A673 (cell line): ENCODE data around the gene ARHGAP26. TPM values are rescaled to one million over a fixed set of nuclear protein-coding genes. Genes with fewer than 3 reads are reported as not detected.

Source experiments
- BruUV-seq: library from RNA; stranded (reverse); fragments of 400-500 nt; replicated peaks from 2 replicates; lab custom pipeline; 2021; lab: Mats Ljungman, UMichigan
- CTCF ChIA-PET: fragments of 300-600 bp; sonication (Branson Sonifier 250); formaldehyde crosslinking; loops from one replicate; lab custom pipeline; 2022; ENCODE audit warnings: antibody characterized with exemption; lab: Charles Lee
- POLR2A ChIA-PET: fragments of 300-600 bp; sonication (Branson Sonifier 250); formaldehyde crosslinking; loops from one replicate; lab custom pipeline; 2022; ENCODE audit warnings: antibody characterized with exemption; ENCODE audit not compliant: low non-redundant PET; lab: Charles Lee
- DNase-seq: peaks from one replicate; pipeline ENCODE4 v3.0.0-alpha.2; 2015; ENCODE audit warnings: low spot score
- H3K27ac ChIP-seq: fragments of 200-600 bp; sonication (generic); 2 replicates; pipeline ENCODE4 v1.5.1; 2016; ENCODE audit warnings: mixed run types, low read depth, mild to moderate bottlenecking, mixed read lengths, antibody characterized with exemption, low read length; ENCODE audit not compliant: poor library complexity, severe bottlenecking
- H3K27me3 ChIP-seq: fragments of 200-600 bp; sonication (generic); replicated peaks from 2 replicates; pipeline ENCODE4 v1.6.1; 2017; ENCODE audit warnings: mixed run types, low read depth, mild to moderate bottlenecking, mixed read lengths, antibody characterized with exemption, low read length; ENCODE audit not compliant: insufficient read depth, poor library complexity
- H3K36me3 ChIP-seq: fragments of 200-600 bp; sonication (generic); 2 replicates; pipeline ENCODE4 v1.6.1; 2016; ENCODE audit warnings: mixed run types, mild to moderate bottlenecking, mixed read lengths, antibody characterized with exemption, low read length; ENCODE audit not compliant: insufficient read depth, poor library complexity, severe bottlenecking
- H3K4me1 ChIP-seq: fragments of 200-600 bp; sonication (generic); 2 replicates; pipeline ENCODE4 v1.6.1; 2017; ENCODE audit warnings: mixed run types, mild to moderate bottlenecking, mixed read lengths, antibody characterized with exemption, low read length; ENCODE audit not compliant: insufficient read depth, poor library complexity, severe bottlenecking
- H3K4me3 ChIP-seq: fragments of 200-600 bp; sonication (generic); 2 replicates; pipeline ENCODE4 v1.5.1; 2016; ENCODE audit warnings: low read depth, mixed run types, mild to moderate bottlenecking, mixed read lengths, low read length; ENCODE audit not compliant: poor library complexity, severe bottlenecking
- H3K9me3 ChIP-seq: fragments of 200-600 bp; sonication (generic); 2 replicates; pipeline ENCODE4 v1.6.1; 2016; ENCODE audit warnings: mixed run types, low read depth, mild to moderate bottlenecking, mixed read lengths, antibody characterized with exemption, low read length; ENCODE audit not compliant: poor library complexity, severe bottlenecking
- EZH2 ChIP-seq: fragments of 200-600 bp; sonication (generic); IDR thresholded peaks from 2 replicates; pipeline ENCODE4 v1.6.1; 2017; ENCODE audit warnings: borderline replicate concordance, low read depth, mild to moderate bottlenecking, mixed read lengths, antibody characterized with exemption, low read length; ENCODE audit not compliant: poor library complexity, severe bottlenecking
- intact Hi-C: fragments of 100-400 bp; cut with micrococcal nuclease; formaldehyde crosslinking; loops from one replicate; pipeline ENCODE4 v1.10.0; 2022; ENCODE audit not compliant: unreplicated experiment
- total RNA-seq: library from RNA; stranded (reverse); gene quantifications from 2 replicates; pipeline ENCODE4 v1.2.3, GENCODE V29; 2021
- TF ChIP-seq, protein P1 (sequence below): fragments of 300-800, 200-600 bp; sonication (generic); conservative IDR thresholded peaks from 2 replicates; pipeline ENCODE4 v1.5.1; 2017; ENCODE audit warnings: low read depth, mild to moderate bottlenecking, antibody characterized with exemption, low read length, moderate library complexity, mixed read lengths

Gene ARHGAP26
- total RNA-seq, 1 experiment from 2014 or later, result 25.5 TPM

DNA sequence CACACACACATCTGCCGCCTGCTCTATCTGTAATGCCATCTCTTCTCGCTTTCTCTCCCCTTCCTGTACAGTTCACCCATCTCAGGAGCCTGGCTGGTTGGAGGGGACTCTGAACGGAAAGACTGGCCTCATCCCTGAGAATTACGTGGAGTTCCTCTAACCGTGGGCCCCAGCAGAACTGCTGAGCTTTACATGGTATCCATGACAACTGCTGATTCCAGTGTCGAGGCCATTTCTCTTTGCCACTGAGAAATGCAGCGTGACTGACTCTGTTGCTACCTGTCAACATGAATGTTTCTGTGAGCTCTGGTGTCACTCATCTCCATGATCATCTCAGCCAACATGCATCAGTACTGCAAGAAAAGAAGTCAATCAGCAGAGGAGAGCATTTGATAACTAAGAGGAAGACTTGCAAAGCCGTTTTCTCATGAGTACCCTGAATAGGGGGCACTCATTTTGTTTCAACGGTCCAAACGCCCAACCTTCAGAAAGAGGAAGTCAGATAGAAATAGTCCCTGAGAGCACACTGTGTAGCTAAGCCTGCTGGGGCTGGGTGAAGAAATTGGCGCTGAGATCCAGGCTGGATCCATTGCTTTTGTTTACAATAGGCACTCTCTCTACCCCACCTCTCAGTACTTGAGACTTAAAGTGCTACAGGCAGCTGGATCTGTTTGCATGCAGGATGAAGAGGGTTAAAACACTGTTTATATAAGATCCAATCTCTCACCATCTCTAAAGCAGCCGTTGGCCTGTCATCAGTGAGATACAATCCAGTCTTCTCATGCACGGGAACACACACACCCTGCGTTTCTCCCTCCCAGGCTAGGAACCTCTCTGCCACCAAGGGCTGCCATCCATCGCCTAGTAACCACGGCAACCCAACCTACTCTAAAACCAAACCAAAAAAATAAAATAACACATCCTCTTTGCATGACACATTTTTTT is 452.4 kb downstream of the ARHGAP26 start:
- no peak for DNase-seq
- POLR2A ChIA-PET, result no interaction called here
- no peak for TF ChIP-seq EZH2
- TF ChIP-seq, protein P1, sequence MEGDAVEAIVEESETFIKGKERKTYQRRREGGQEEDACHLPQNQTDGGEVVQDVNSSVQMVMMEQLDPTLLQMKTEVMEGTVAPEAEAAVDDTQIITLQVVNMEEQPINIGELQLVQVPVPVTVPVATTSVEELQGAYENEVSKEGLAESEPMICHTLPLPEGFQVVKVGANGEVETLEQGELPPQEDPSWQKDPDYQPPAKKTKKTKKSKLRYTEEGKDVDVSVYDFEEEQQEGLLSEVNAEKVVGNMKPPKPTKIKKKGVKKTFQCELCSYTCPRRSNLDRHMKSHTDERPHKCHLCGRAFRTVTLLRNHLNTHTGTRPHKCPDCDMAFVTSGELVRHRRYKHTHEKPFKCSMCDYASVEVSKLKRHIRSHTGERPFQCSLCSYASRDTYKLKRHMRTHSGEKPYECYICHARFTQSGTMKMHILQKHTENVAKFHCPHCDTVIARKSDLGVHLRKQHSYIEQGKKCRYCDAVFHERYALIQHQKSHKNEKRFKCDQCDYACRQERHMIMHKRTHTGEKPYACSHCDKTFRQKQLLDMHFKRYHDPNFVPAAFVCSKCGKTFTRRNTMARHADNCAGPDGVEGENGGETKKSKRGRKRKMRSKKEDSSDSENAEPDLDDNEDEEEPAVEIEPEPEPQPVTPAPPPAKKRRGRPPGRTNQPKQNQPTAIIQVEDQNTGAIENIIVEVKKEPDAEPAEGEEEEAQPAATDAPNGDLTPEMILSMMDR, result no peak

DNA sequence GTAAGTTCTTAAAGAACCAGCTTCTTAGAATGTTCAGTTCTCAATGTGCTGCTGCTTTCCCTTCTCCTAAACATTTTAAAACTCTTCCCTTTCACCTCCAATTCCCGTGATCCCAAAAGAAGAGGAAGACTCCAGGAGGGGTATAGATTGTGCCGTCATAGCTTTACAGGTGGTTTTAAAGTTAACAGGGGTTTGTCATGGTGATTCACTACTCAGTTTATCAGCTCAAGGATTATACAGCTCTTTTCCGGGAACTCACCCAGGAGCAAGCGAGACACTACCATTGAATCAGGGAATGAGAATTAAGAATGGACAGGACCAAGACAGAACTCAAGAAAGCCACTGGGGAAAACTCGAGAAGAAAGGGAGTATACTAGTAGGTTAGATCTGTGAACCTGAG is 454.5 kb downstream of the ARHGAP26 start:
- intact Hi-C loops, result no loop called here
- peaks cover 19% of the 10 kb centered on the region for H3K4me1 ChIP-seq
- ChIA-PET POLR2A (no interaction called here), CTCF (no interaction called here)
- no peaks in the 10 kb centered on the region for H3K9me3 ChIP-seq
- H3K4me3 ChIP-seq, result no peak overlapping the region
- no peak for DNase-seq
- no TSS peak for BruUV-seq
- no peak overlapping the region for H3K27ac ChIP-seq
- no peak for TF ChIP-seq EZH2
- TF ChIP-seq, protein P1, result no peak
- H3K36me3 ChIP-seq, result no peaks in the 10 kb centered on the region
- H3K27me3 ChIP-seq, result no peaks in the 10 kb centered on the region

More for the DNA sequence above, 452.4 kb downstream of the ARHGAP26 start:
- Histone ChIP-seq H3K36me3 (no peaks in the 10 kb centered on the region), H3K9me3 (no peaks in the 10 kb centered on the region), H3K4me1 (peaks cover 27% of the 10 kb centered on the region), H3K27ac (no peak overlapping the region), H3K4me3 (no peak overlapping the region), H3K27me3 (no peaks in the 10 kb centered on the region)
- TSS peak; percentile 17 for BruUV-seq
- intact Hi-C loops, result no loop called here
- CTCF ChIA-PET, result no interaction called here

DNA sequence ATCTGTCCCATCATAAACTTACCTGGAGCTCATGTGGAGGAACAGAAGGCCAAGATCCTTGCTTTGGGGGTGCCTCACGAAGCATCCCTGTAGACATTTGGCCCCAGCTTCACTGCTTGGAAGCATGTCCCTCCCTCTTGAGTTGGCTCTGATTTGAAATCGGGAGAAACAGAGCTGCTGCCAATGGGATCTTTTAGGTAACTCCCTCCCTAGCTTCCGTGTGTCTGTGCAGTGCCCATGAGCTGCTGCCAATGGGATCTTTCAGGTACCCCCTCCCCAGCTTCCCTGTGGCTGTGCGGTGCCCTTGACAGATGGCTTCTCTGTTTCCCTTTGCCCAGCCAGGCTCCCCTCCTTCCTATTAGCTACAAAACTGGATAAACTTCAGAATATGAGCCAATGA is 455.3 kb downstream of the ARHGAP26 start:
- TF ChIP-seq, protein P1, result no peak
- intact Hi-C loops, result no loop called here
- ChIA-PET CTCF (no interaction called here), POLR2A (no interaction called here)
- no peak for DNase-seq
- Histone ChIP-seq H3K9me3 (no peaks in the 10 kb centered on the region), H3K36me3 (no peaks in the 10 kb centered on the region), H3K4me3 (no peak overlapping the region), H3K27ac (no peak overlapping the region), H3K4me1 (peaks cover 14% of the 10 kb centered on the region), H3K27me3 (no peaks in the 10 kb centered on the region)
- no TSS peak for BruUV-seq
